Right atrium auricular region (tissue), 2 donors: Measurements from ENCODE around the gene RBKS. TPM values are rescaled to one million over a fixed set of nuclear protein-coding genes. Genes with fewer than 3 reads are reported as not detected.
A peak's percentile ranks its signal among the peaks of the same experiment; 100 is the strongest.

Experiments used
- DNase-seq: peaks from one replicate; pipeline ENCODE4 v3.0.0-alpha.2; 2019; ENCODE audit warnings: low spot score
- H3K27ac ChIP-seq, 2 donors: fragments of 200-600 bp; sonication (generic); 1 replicate in 1 of 2; 2 replicates in 1 of 2; pipeline ENCODE4 v1.5.1; 2016 to 2019
- H3K27me3 ChIP-seq, 2 donors: fragments of 200-600 bp; sonication (generic); one replicate each; pipeline versions ENCODE4 v1.5.1 to v1.6.0; 2017 to 2019
- H3K36me3 ChIP-seq: fragments of 200-600 bp; sonication (generic); one replicate; pipeline ENCODE4 v1.5.1; 2016
- H3K4me1 ChIP-seq, 2 donors: fragments of 200-600 bp; sonication (generic); one replicate each; pipeline versions ENCODE4 v1.5.1 to v1.6.0; 2017 to 2019
- H3K4me3 ChIP-seq, 2 donors: fragments of 200-600 bp; sonication (generic); 1 replicate in 1 of 2; 2 replicates in 1 of 2; pipeline ENCODE4 v1.5.1; 2017 to 2019; ENCODE audit warnings: mild to moderate bottlenecking in 1 of 2, moderate library complexity in 1 of 2
- H3K9me3 ChIP-seq, 2 donors: fragments of 200-600 bp; sonication (generic); one replicate each; pipeline ENCODE4 v1.5.1; 2019
- total RNA-seq, 2 donors: library from RNA; depleted of rRNA; stranded (reverse); fragments of >200 nt; gene quantifications; one replicate each; pipeline ENCODE4 v1.1.0, GENCODE V29; 2016
- TF ChIP-seq, protein P1 (sequence below), 2 donors: fragments of 200-600 bp; sonication (generic); IDR thresholded peaks; one replicate each; pipeline ENCODE4 v1.5.1; 2019; ENCODE audit warnings: antibody characterized with exemption in 2 of 2

The RBKS gene
- total RNA-seq, 2 donors from 2014 or later = 1.6 to 2.1 TPM

DNA sequence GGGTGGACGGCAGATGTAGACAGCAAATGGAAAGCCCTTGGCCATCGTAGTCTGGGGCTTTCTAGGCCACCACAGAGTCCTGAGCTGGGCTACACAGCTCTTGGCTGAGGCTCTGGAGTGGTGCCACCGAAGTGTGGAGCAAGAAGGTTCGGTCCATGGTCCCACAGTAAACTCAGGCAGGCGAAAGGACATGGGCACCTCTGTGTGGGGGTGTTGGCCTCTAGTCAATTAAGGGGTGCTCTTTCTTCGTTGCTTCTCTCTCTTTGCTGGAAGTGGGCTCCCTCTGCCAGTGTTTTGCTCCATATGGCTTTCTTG, 153.3 kb downstream of the RBKS start:
- Histone ChIP-seq H3K4me1 (peaks cover 0 to 36% of the 10 kb centered on the region in 2 donors), H3K27me3 (no peaks in the 10 kb centered on the region), H3K36me3 (no peaks in the 10 kb centered on the region), H3K4me3 (no peak overlapping the region), H3K9me3 (no peaks in the 10 kb centered on the region), H3K27ac (peak overlapping the region; percentile 81 to 88)
- TF ChIP-seq, protein P1, sequence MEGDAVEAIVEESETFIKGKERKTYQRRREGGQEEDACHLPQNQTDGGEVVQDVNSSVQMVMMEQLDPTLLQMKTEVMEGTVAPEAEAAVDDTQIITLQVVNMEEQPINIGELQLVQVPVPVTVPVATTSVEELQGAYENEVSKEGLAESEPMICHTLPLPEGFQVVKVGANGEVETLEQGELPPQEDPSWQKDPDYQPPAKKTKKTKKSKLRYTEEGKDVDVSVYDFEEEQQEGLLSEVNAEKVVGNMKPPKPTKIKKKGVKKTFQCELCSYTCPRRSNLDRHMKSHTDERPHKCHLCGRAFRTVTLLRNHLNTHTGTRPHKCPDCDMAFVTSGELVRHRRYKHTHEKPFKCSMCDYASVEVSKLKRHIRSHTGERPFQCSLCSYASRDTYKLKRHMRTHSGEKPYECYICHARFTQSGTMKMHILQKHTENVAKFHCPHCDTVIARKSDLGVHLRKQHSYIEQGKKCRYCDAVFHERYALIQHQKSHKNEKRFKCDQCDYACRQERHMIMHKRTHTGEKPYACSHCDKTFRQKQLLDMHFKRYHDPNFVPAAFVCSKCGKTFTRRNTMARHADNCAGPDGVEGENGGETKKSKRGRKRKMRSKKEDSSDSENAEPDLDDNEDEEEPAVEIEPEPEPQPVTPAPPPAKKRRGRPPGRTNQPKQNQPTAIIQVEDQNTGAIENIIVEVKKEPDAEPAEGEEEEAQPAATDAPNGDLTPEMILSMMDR (IDR thresholded peaks at IDR 0.05) = no peak
- DNase-seq = no peak

DNA sequence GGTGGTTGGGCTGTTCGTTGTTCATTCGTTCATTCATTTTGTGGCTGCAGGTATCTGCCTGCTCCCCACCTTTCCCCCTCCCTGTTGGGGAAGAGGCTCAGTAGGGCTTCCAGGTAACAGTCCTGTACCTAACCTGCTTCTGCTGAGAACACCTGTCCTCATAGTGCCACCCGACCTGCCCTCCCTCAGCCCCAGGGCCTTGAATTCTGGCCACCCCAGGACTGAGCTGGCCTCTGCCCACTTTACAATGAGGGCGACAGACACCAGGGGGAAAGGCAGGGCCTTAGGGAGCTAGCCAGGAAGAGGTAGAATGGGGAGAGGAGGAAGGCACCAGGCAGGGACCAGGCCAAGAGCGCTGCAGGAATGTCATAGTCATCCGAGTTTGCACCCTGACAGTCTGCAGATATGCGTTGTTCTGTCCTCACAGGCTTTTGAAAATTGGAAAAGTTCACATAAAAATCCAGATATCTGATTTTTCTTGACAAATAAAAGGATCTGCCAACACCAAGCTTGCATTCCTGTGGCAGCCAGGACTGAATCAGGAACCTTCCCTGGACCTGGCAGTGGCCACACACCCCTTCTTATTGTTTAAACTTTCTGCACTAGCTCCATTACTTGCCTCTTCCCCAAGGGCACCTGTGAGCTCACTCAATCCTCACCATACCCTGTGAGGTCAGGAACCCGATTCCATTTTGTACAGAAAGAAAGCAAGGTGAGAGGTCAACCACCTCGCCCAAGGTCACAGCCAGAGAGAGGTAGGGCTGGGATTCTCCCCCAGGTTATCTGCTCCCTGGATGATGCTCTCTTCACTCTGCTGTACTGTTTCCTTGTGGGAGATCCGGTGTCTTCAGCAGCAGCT, 153.9 kb downstream of the RBKS start:
- TF ChIP-seq, protein P1 (IDR thresholded peaks at IDR 0.05) = no peak
- peak overlapping the region in 1 of 2 donors; percentile 46 for H3K4me3 ChIP-seq

DNA sequence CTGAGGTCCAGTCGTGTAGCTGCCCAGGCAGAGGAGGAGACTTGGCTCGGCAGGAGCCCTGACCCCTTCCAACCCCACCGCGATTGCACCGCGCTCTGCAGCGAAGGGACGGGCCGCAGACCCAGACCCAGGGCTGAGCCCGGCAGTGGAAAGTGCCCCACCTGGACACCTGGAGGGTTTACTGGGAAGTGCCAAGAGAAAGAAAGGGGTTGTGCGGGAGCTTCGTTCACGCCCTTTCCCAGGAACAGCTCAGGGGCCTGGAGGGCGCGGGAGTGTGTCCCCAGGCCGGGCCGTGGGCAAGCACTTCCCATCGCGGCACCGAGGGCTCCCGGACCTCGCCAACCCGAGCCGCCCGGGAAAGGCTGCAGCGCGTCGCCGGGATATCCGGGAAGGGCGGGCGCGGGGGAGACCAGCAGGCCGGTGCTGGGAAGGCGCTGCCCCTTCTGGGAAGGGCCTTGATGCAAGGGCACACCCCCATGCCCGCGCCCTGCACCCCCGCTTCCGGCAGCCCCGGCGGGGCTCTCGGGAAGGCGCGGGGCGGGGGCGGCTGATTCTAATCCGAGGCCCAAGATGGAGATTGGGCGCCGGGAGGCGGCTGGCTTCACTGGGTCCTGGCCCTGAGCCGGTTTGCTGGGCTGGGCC, 154.8 kb downstream of the RBKS start:
- peak; percentile 80 for DNase-seq
- H3K9me3 ChIP-seq = no peaks in the 10 kb centered on the region
- H3K27me3 ChIP-seq = no peaks in the 10 kb centered on the region
- TF ChIP-seq, protein P1 (IDR thresholded peaks at IDR 0.05) = peak in 1 of 2 donors; percentile 10
- peak overlapping the region; percentile 81 to 88 for H3K27ac ChIP-seq
- peak overlapping the region; percentile 35 to 46 for H3K4me3 ChIP-seq
- H3K4me1 ChIP-seq = peaks cover 0 to 36% of the 10 kb centered on the region in 2 donors
- H3K36me3 ChIP-seq = no peaks in the 10 kb centered on the region

More for the DNA sequence above, 153.9 kb downstream of the RBKS start:
- no peaks in the 10 kb centered on the region for H3K9me3 ChIP-seq
- H3K27ac ChIP-seq = peak overlapping the region; percentile 81 to 88
- peaks cover 0 to 36% of the 10 kb centered on the region in 2 donors for H3K4me1 ChIP-seq
- peak; percentile 52 for DNase-seq
- H3K36me3 ChIP-seq = no peaks in the 10 kb centered on the region
- H3K27me3 ChIP-seq = no peaks in the 10 kb centered on the region

DNA sequence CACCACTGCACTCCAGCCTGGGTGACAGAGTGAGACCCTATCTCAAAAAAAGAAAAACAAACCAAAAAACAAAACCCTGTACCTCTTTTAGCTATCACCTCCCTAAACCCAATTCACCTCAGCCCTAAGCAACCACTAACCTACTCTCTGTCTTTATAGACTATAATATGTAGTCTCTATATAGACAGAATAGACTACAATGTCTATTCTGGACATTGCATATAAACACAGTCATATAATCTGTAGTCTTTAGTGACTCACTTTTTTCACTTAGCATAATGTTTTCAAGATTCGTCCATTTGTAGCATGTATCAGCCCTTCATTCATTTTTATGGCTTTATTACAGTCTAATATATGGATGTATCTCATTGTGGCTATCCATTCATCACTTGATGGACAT, 155.9 kb downstream of the RBKS start:
- Histone ChIP-seq H3K4me1 (peaks cover 0 to 47% of the 10 kb centered on the region in 2 donors), H3K27me3 (no peaks in the 10 kb centered on the region), H3K4me3 (no peak overlapping the region), H3K9me3 (no peaks in the 10 kb centered on the region), H3K27ac (no peak overlapping the region), H3K36me3 (no peaks in the 10 kb centered on the region)
- TF ChIP-seq, protein P1 (IDR thresholded peaks at IDR 0.05) = no peak
- no peak for DNase-seq

Other genes with a start within 250 kb of the RBKS start
- 10 to 100 TPM; 16.1 to 25.0 TPM for gene SUPT7L, start 226.8 kb downstream of the RBKS start, total RNA-seq
- 10 to 100 TPM; 18.0 to 18.2 TPM for gene SLC4A1AP, start 226.5 kb downstream of the RBKS start, total RNA-seq
- gene MRPL33, start 118.7 kb downstream of the RBKS start, total RNA-seq = 100 to 1,000 TPM; 270 to 370 TPM
- 10 to 100 TPM; 58.8 to 60.6 TPM for gene BABAM2, start 342 bp upstream of the RBKS start, total RNA-seq